HepG2 (cell line): Measurements from ENCODE around the gene FAM228B. TPM values are rescaled to one million over a fixed set of nuclear protein-coding genes. Genes with fewer than 3 reads are reported as not detected.
A peak's percentile ranks its signal among the peaks of the same experiment; 100 is the strongest.
"Not testable (repeated sequence)": the region's sequence is repeated elsewhere in the genome, so short reads cannot be mapped to it uniquely, and the experiment has no call there.

Source experiments
- ARID5B ChIP-seq: IDR thresholded peaks from 2 replicates; pipeline ENCODE4 v1.4.0; 2020; ENCODE audit warnings: mild to moderate bottlenecking, missing genetic modification reagents
- FOXJ3 ChIP-seq: sonication (generic); formaldehyde crosslinking; IDR thresholded peaks from 2 replicates; pipeline ENCODE4 v1.4.0; 2020; ENCODE audit warnings: missing genetic modification reagents, mild to moderate bottlenecking, borderline replicate concordance
- FOXK1 ChIP-seq: sonication (generic); formaldehyde crosslinking; IDR thresholded peaks from 2 replicates; pipeline ENCODE4 v1.4.0; 2020; ENCODE audit warnings: low read depth, missing genetic modification reagents, borderline replicate concordance
- FOXO1 ChIP-seq: sonication (generic); formaldehyde crosslinking; IDR thresholded peaks from 2 replicates; pipeline ENCODE4 v1.4.0; 2020; ENCODE audit warnings: missing genetic modification reagents
- GABPB1 ChIP-seq: IDR thresholded peaks from 2 replicates; pipeline ENCODE4 v1.6.1; 2016; ENCODE audit warnings: mild to moderate bottlenecking, missing genetic modification reagents, moderate library complexity, missing compliant biosample characterization
- GATAD2A ChIP-seq: IDR thresholded peaks from 2 replicates; pipeline ENCODE4 v1.6.1; 2016
- GLI4 ChIP-seq: sonication (generic); formaldehyde crosslinking; IDR thresholded peaks from 2 replicates; pipeline ENCODE4 v1.5.1; 2020; ENCODE audit warnings: missing genetic modification reagents, mild to moderate bottlenecking, moderate library complexity, borderline replicate concordance
- HBP1 ChIP-seq: IDR thresholded peaks from 2 replicates; pipeline ENCODE4 v1.6.1; 2016; ENCODE audit warnings: low read depth, control low read depth
- HDAC2 ChIP-seq: sonication (generic); formaldehyde crosslinking; IDR thresholded peaks from 2 replicates; pipeline ENCODE4 v1.4.0; 2020; ENCODE audit warnings: missing genetic modification reagents
- HOXA5 ChIP-seq: sonication (generic); formaldehyde crosslinking; IDR thresholded peaks from 2 replicates; pipeline ENCODE4 v1.4.0; 2020; ENCODE audit warnings: missing genetic modification reagents
- HOXD1 ChIP-seq: sonication (generic); formaldehyde crosslinking; IDR thresholded peaks from 2 replicates; pipeline ENCODE4 v1.5.0; 2020; ENCODE audit warnings: missing genetic modification reagents
- MTA1 ChIP-seq: sonication (generic); formaldehyde crosslinking; IDR thresholded peaks from 2 replicates; pipeline ENCODE4 v1.4.0; 2020; ENCODE audit warnings: missing genetic modification reagents, mild to moderate bottlenecking, borderline replicate concordance
- REPIN1 ChIP-seq: sonication (generic); formaldehyde crosslinking; IDR thresholded peaks from 2 replicates; pipeline ENCODE4 v1.8.0; 2022; ENCODE audit warnings: missing genetic modification reagents, low read depth, mild to moderate bottlenecking, borderline replicate concordance
- RFXAP ChIP-seq: sonication (generic); formaldehyde crosslinking; IDR thresholded peaks from 2 replicates; pipeline ENCODE4 v1.4.0; 2020; ENCODE audit warnings: missing genetic modification reagents, borderline replicate concordance
- SOX6 ChIP-seq, 2 experiments: fragments of 450-650 bp in 1 of 2; sonication (generic) in 1 of 2; formaldehyde crosslinking in 1 of 2; IDR thresholded peaks; 2 replicates each; pipeline versions ENCODE4 v1.4.0 to v1.6.1; 2017 to 2020; ENCODE audit warnings: antibody characterized with exemption in 1 of 2, mild to moderate bottlenecking in 1 of 2, missing genetic modification reagents in 1 of 2
- TARDBP ChIP-seq: sonication (generic); formaldehyde crosslinking; IDR thresholded peaks from 2 replicates; pipeline ENCODE4 v1.8.0; 2022; ENCODE audit warnings: mild to moderate bottlenecking, missing genetic modification reagents
- ZGPAT ChIP-seq: IDR thresholded peaks from 2 replicates; pipeline ENCODE4 v1.6.1; 2016; ENCODE audit warnings: mild to moderate bottlenecking
- ZNF430 ChIP-seq: sonication (generic); formaldehyde crosslinking; IDR thresholded peaks from 2 replicates; pipeline ENCODE4 v1.9.0; 2021; ENCODE audit warnings: mild to moderate bottlenecking, missing genetic modification reagents
- ZNF512 ChIP-seq: sonication (generic); formaldehyde crosslinking; IDR thresholded peaks from 2 replicates; pipeline ENCODE4 v1.4.0; 2020; ENCODE audit warnings: mild to moderate bottlenecking, missing genetic modification reagents
- ZNF619 ChIP-seq: sonication (generic); formaldehyde crosslinking; IDR thresholded peaks from 2 replicates; pipeline ENCODE4 v1.4.0; 2020; ENCODE audit warnings: mild to moderate bottlenecking, missing genetic modification reagents
- ZNF839 ChIP-seq: sonication (generic); formaldehyde crosslinking; IDR thresholded peaks from 2 replicates; pipeline ENCODE4 v1.4.0; 2020; ENCODE audit warnings: missing genetic modification reagents, mild to moderate bottlenecking, borderline replicate concordance
- polyA plus RNA-seq, 8 experiments: library from polyadenylated mRNA; depleted of rRNA in 3 of 8; stranded (reverse) in 7 of 8; unstranded in 1 of 8; fragments of >200 nt; fragmentation: Illumina TruSeq in 4 of 8; extraction: Trizol in 4 of 8; gene quantifications; 2 replicates each; pipeline versions ENCODE4 v1.2.1 to v1.2.3, GENCODE V29; 2011 to 2016; ENCODE audit warnings: low read depth in 4 of 8, missing spikeins in 1 of 8, mixed read lengths in 1 of 8; ENCODE audit not compliant: insufficient read depth in 1 of 8
- total RNA-seq, 5 experiments: library from RNA; depleted of rRNA; stranded (reverse); fragments of >200 nt; fragmentation: Illumina TruSeq; extraction: Trizol; gene quantifications; 2 replicates each; pipeline ENCODE4 v1.2.3, GENCODE V29; 2016; ENCODE audit warnings: low read depth in 1 of 5

FAM228B gene
- total and polyA plus RNA-seq, 2 of the 13 experiments (the other 11 are each of a cell fraction or from before 2014, with no cell fraction given), result 0.79 to 1.1 TPM

GRCh38 chr2:24095171-24095677 lies 28.0 kb upstream of the FAM228B start (continued):
- not testable (repeated sequence) for TF ChIP-seq SOX6 (IDR thresholded peaks at IDR 0.05)
- 0 out of 2 replicates have a peak, but pooled peaks have one; percentile 22 for TF ChIP-seq SOX6 (CRISPR knock-in tag; IDR thresholded peaks at IDR 0.05)
- peak; percentile 53; the same call in 1 of the 2 replicates for TF ChIP-seq REPIN1 (CRISPR knock-in tag)
- TF ChIP-seq HDAC2 (CRISPR knock-in tag), result 0 out of 2 replicates have a peak, but pooled peaks have one; percentile 22
- TF ChIP-seq ZNF430 (CRISPR knock-in tag), result peak; percentile 52; the same call in 1 of the 2 replicates
- peak; percentile 62 for TF ChIP-seq FOXO1
- 0 out of 2 replicates have a peak, but pooled peaks have one; percentile 33 for TF ChIP-seq GLI4
- TF ChIP-seq MTA1 (CRISPR knock-in tag), result peak; percentile 41; the same call in 1 of the 2 replicates
- TF ChIP-seq FOXK1 (CRISPR knock-in tag), result peak; percentile 77; the same call in 1 of the 2 replicates
- TF ChIP-seq HBP1, result 0 out of 2 replicates have a peak, but pooled peaks have one; percentile 27
- 0 out of 2 replicates have a peak, but pooled peaks have one; percentile 33 for TF ChIP-seq FOXJ3
- 0 out of 2 replicates have a peak, but pooled peaks have one; percentile 29 for TF ChIP-seq ZNF512 (CRISPR knock-in tag)
- TF ChIP-seq GATAD2A (CRISPR knock-in tag), result peak; percentile 21; the same call in 1 of the 2 replicates
- 0 out of 2 replicates have a peak, but pooled peaks have one; percentile 30 for TF ChIP-seq HOXA5 (CRISPR knock-in tag)
- TF ChIP-seq ARID5B (CRISPR knock-in tag), result peak; percentile 49; the same call in 1 of the 2 replicates
- TF ChIP-seq ZNF839 (CRISPR knock-in tag), result peak; percentile 57; the same call in 1 of the 2 replicates
- TF ChIP-seq ZNF619 (CRISPR knock-in tag), result 0 out of 2 replicates have a peak, but pooled peaks have one; percentile 84
- peak; percentile 22; the same call in 1 of the 2 replicates for TF ChIP-seq TARDBP (CRISPR knock-in tag)
- peak; percentile 29; the same call in 1 of the 2 replicates for TF ChIP-seq GABPB1 (CRISPR knock-in tag)
- TF ChIP-seq ZGPAT, result peak; percentile 61; the same call in 1 of the 2 replicates
- TF ChIP-seq HOXD1, result 0 out of 2 replicates have a peak, but pooled peaks have one; percentile 7
- TF ChIP-seq RFXAP, result peak; percentile 80; the same call in 1 of the 2 replicates
